Osteoblast (primary cell): ENCODE results near the gene PPP2R3B. TPM values are rescaled to one million over a fixed set of nuclear protein-coding genes. Genes with fewer than 3 reads are reported as not detected.

Experiments
- DNase-seq: peaks from one replicate; pipeline ENCODE4 v3.0.0; 2011; ENCODE audit warnings: low spot score, mixed read lengths; ENCODE audit not compliant: insufficient read length; ENCODE audit errors: missing footprints
- H2AFZ ChIP-seq: 2 replicates; pipeline ENCODE4 v1.6.0; 2011; ENCODE audit warnings: mild to moderate bottlenecking, low read length
- H3K27ac ChIP-seq: 2 replicates; pipeline ENCODE4 v1.5.1; 2011; ENCODE audit warnings: mild to moderate bottlenecking, low read depth, low read length, moderate library complexity
- H3K27me3 ChIP-seq: 2 replicates; pipeline ENCODE4 v1.6.0; 2012; ENCODE audit warnings: mild to moderate bottlenecking, control low read depth, inconsistent platforms, low read length, moderate library complexity; ENCODE audit not compliant: insufficient read depth
- H3K36me3 ChIP-seq: 2 replicates; pipeline ENCODE4 v1.5.1; 2011; ENCODE audit warnings: mild to moderate bottlenecking, low read length, control low read depth, moderate library complexity; ENCODE audit not compliant: insufficient read depth
- H3K4me1 ChIP-seq: 2 replicates; pipeline ENCODE4 v1.5.1; 2011; ENCODE audit warnings: mild to moderate bottlenecking, low read length, control low read depth, moderate library complexity; ENCODE audit not compliant: insufficient read depth
- H3K4me2 ChIP-seq: 2 replicates; pipeline ENCODE4 v1.6.0; 2011; ENCODE audit warnings: mild to moderate bottlenecking, low read length; ENCODE audit not compliant: insufficient read depth
- H3K4me3 ChIP-seq: fragments of 200-600 bp; sonication (generic); 3 replicates; pipeline ENCODE4 v1.5.1; 2012; ENCODE audit warnings: mild to moderate bottlenecking, low read length, inconsistent platforms; ENCODE audit not compliant: insufficient read depth
- H3K79me2 ChIP-seq: 2 replicates; pipeline ENCODE4 v1.6.0; 2012; ENCODE audit warnings: mild to moderate bottlenecking, low read length, control low read depth, inconsistent platforms; ENCODE audit not compliant: insufficient read depth
- H3K9me3 ChIP-seq: 2 replicates; pipeline ENCODE4 v1.5.1; 2011; ENCODE audit warnings: low read depth, low read length, control low read depth
- H4K20me1 ChIP-seq: 2 replicates; pipeline ENCODE4 v1.6.0; 2012; ENCODE audit warnings: mild to moderate bottlenecking, low read length, control low read depth; ENCODE audit not compliant: insufficient read depth
- CTCF ChIP-seq: IDR thresholded peaks from 2 replicates; pipeline ENCODE4 v1.5.1; 2011; ENCODE audit warnings: mild to moderate bottlenecking, low read depth, low read length, moderate library complexity; ENCODE audit errors: extremely low read depth
- total RNA-seq: library from RNA; depleted of rRNA; stranded (reverse); fragments of >200 nt; gene quantifications from 2 replicates; pipeline ENCODE4 v1.2.3, GENCODE V29; 2012

PPP2R3B gene
- total RNA-seq, 1 donor, result 13.4 TPM

GRCh38 chrX:391717-392574 lies 5.2 kb upstream of the PPP2R3B start:
- Histone ChIP-seq H3K36me3 (no peaks in the 10 kb centered on the region), H3K27me3 (no peaks in the 10 kb centered on the region), H3K4me2 (no peak overlapping the region), H2AFZ (no peak overlapping the region), H3K27ac (no peak overlapping the region), H3K79me2 (no peaks in the 10 kb centered on the region), H3K9me3 (no peaks in the 10 kb centered on the region), H4K20me1 (no peaks in the 10 kb centered on the region), H3K4me3 (no peak overlapping the region), H3K4me1 (peaks cover 3% of the 10 kb centered on the region)
- no peak for TF ChIP-seq CTCF
- peak; percentile 38 for DNase-seq

- no peak for TF ChIP-seq CTCF
- Histone ChIP-seq H3K27me3 (no peaks in the 10 kb centered on the region), H3K4me2 (no peak overlapping the region), H3K36me3 (no peaks in the 10 kb centered on the region), H3K4me1 (peaks cover 3% of the 10 kb centered on the region), H2AFZ (no peak overlapping the region), H4K20me1 (no peaks in the 10 kb centered on the region), H3K4me3 (no peak overlapping the region), H3K9me3 (no peaks in the 10 kb centered on the region), H3K27ac (no peak overlapping the region), H3K79me2 (no peaks in the 10 kb centered on the region)
- DNase-seq, result no peak
These were observed 3.8 kb upstream of the PPP2R3B start for GRCh38 chrX:390459-390858.

- H3K4me3 ChIP-seq, result no peak overlapping the region
These were observed 2.3 kb upstream of the PPP2R3B start for GRCh38 chrX:389021-389441.

More at GRCh38 chrX:389021-389441, 2.3 kb upstream of the PPP2R3B start:
- H3K27me3 ChIP-seq, result no peaks in the 10 kb centered on the region
- H3K4me1 ChIP-seq, result peaks cover 3% of the 10 kb centered on the region
- peak overlapping the region; percentile 80 for H2AFZ ChIP-seq
- no peaks in the 10 kb centered on the region for H3K79me2 ChIP-seq
- no peaks in the 10 kb centered on the region for H4K20me1 ChIP-seq
- TF ChIP-seq CTCF, result no peak
- H3K4me2 ChIP-seq, result no peak overlapping the region
- no peaks in the 10 kb centered on the region for H3K9me3 ChIP-seq
- H3K27ac ChIP-seq, result no peak overlapping the region
- peak; percentile 54 for DNase-seq
- H3K36me3 ChIP-seq, result no peaks in the 10 kb centered on the region
